GM06990 (cell line): ENCODE results near the gene DSC2.
"Not testable (repeated sequence)": the region's sequence is repeated elsewhere in the genome, so short reads cannot be mapped to it uniquely, and the experiment has no call there.

ENCODE experiments used
- DNase-seq: peaks from one replicate; pipeline ENCODE4 v3.0.0-alpha.2; 2011; ENCODE audit not compliant: insufficient read length; ENCODE audit errors: extremely low read depth
- H3K27me3 ChIP-seq: replicated peaks from 2 replicates; pipeline ENCODE4 v1.6.0; 2011; ENCODE audit warnings: low read length; ENCODE audit not compliant: control insufficient read depth, insufficient read depth
- H3K36me3 ChIP-seq: 2 replicates; pipeline ENCODE4 v1.5.1; 2011; ENCODE audit warnings: low read length; ENCODE audit not compliant: control insufficient read depth, insufficient read depth
- H3K4me3 ChIP-seq: replicated peaks from 2 replicates; pipeline ENCODE4 v1.5.1; 2011; ENCODE audit warnings: low read depth, mild to moderate bottlenecking, control low read depth, low read length
- CTCF ChIP-seq: IDR thresholded peaks from 2 replicates; pipeline ENCODE4 v1.5.1; 2011; ENCODE audit warnings: low read length, control low read depth, mild to moderate bottlenecking, inconsistent platforms; ENCODE audit not compliant: insufficient read depth, poor library complexity, severe bottlenecking

DSC2 gene

GRCh38 chr18:31030574-31031278 is 71.5 kb downstream of the DSC2 start:
- Histone ChIP-seq H3K27me3 (no peaks in the 10 kb centered on the region), H3K4me3 (peak overlapping the region; percentile 16; the same call in 1 of the 2 replicates), H3K36me3 (no peaks in the 10 kb centered on the region)
- no peak for DNase-seq
- TF ChIP-seq CTCF, result no peak

GRCh38 chr18:31015715-31016434 is 86.3 kb downstream of the DSC2 start:
- no peak for DNase-seq
- Histone ChIP-seq H3K36me3 (no peaks in the 10 kb centered on the region), H3K27me3 (no peaks in the 10 kb centered on the region), H3K4me3 (no peak overlapping the region)
- TF ChIP-seq CTCF, result no peak

GRCh38 chr18:31011455-31011854 is 90.8 kb downstream of the DSC2 start:
- H3K4me3 ChIP-seq, H3K36me3 ChIP-seq, H3K27me3 ChIP-seq, DNase-seq: not testable (repeated sequence)

- H3K36me3 ChIP-seq, result no peaks in the 10 kb centered on the region
- DNase-seq, result no peak
- no peaks in the 10 kb centered on the region for H3K27me3 ChIP-seq
- no peak overlapping the region for H3K4me3 ChIP-seq
- TF ChIP-seq CTCF, result no peak
Measured at GRCh38 chr18:31010601-31011000, 91.6 kb downstream of the DSC2 start.
